ENCODE data around the gene RNF214. TPM values are rescaled to one million over a fixed set of nuclear protein-coding genes. Genes with fewer than 3 reads are reported as not detected.
A peak's percentile ranks its signal among the peaks of the same experiment; 100 is the strongest.

Gene RNF214
- total RNA-seq, 3 donors from 2014 or later: 16.2 to 17.9 (median 16.9) TPM

DNA sequence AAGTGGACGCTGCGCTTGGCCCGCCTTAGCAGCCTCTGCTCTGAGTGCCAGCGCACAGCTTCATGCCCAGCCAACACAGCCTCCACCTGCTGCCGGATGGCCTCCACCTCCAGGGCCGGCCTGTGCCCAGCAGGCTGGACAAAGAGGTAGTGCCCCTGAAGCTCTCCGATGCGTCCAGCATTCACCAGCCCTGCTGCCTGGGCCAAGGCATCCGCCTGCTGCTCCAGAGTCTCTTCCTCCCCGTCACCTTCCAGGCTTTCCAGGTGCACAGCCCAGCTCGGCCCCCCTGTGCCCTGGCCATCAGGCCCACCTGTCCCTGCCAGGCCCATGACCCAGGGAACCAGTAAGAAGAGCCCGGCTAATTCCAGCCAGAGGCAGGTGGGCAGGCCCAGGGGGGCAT is 3.1 kb upstream of the RNF214 start:
- no peaks in the 10 kb centered on the region for H3K27me3 Mint-ChIP-seq (ENCODE audit: low read depth)
- H3K36me3 Mint-ChIP-seq (ENCODE audit: insufficient read depth): peaks cover 39% of the 10 kb centered on the region
- ATAC-seq: no peak
- no peaks in the 10 kb centered on the region for H3K9me3 Mint-ChIP-seq
- DNase-seq: no peak
- peaks cover 49% of the 10 kb centered on the region for H3K4me1 Mint-ChIP-seq (ENCODE audit: low read depth)
- peak overlapping the region; percentile 99 for H3K4me3 Mint-ChIP-seq

DNA sequence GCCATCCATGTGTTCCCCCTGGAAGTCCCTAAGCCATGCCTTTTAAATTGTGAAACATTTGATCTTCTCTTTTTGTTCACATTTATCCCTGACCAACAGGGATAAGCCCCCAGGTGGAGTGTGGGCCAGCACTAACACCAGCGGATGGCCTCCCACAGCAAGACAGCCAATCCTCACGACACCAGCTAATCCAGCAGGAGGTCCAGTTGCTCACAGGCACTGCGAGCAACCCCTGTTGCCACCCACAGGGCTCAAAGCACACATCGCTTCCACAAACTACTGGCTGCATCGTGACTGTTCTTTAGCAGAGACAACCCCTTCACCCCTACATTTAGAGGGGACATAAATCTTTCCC is 2.6 kb upstream of the RNF214 start:
- Mint-ChIP-seq H3K9me3 (no peaks in the 10 kb centered on the region), H3K36me3 (ENCODE audit: insufficient read depth) (peaks cover 35% of the 10 kb centered on the region), H3K27me3 (ENCODE audit: low read depth) (no peaks in the 10 kb centered on the region), H3K4me1 (ENCODE audit: low read depth) (peaks cover 49% of the 10 kb centered on the region), H3K4me3 (peak overlapping the region; percentile 99)
- ATAC-seq (peak; percentile 6 to 9), DNase-seq (no peak)

DNA sequence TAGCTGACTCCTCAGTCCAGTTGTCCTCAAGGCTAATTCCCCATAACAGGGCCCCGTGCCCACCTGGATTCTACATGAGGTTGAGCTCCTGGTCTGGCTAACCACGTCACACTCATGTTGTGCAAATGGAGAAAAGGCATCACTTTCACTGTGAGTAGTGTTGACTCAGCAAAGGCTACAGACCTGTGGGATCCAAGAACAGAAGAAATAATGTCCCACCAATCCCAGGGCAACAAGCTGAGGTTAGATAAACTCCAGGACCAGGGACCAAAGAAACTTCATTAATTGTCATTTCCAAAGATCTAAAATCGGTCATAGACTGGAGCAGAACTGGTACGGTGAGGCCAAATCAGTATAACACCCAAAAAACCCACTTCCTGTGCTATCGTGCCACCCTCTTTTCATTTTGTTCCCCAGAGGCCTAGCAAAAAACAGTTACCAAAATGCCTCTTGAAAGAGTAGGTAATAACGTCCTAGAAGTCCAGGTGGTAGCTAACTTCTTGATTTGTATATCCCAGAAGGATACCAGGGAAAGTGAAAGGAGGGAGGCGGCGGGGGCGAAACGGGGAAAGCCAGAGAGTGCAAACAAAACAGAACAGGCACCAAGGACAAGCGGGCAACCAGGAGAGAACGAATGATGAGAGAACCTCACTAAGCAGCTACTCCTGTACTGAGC is 2.0 kb upstream of the RNF214 start:
- H3K9me3 Mint-ChIP-seq: no peaks in the 10 kb centered on the region
- peaks cover 49% of the 10 kb centered on the region for H3K4me1 Mint-ChIP-seq (ENCODE audit: low read depth)
- peak; percentile 55 to 57 for ATAC-seq
- peak; percentile 41 for DNase-seq
- H3K4me3 Mint-ChIP-seq: peak overlapping the region; percentile 99
- no peaks in the 10 kb centered on the region for H3K27me3 Mint-ChIP-seq (ENCODE audit: low read depth)
- H3K36me3 Mint-ChIP-seq (ENCODE audit: insufficient read depth): peaks cover 31% of the 10 kb centered on the region

DNA sequence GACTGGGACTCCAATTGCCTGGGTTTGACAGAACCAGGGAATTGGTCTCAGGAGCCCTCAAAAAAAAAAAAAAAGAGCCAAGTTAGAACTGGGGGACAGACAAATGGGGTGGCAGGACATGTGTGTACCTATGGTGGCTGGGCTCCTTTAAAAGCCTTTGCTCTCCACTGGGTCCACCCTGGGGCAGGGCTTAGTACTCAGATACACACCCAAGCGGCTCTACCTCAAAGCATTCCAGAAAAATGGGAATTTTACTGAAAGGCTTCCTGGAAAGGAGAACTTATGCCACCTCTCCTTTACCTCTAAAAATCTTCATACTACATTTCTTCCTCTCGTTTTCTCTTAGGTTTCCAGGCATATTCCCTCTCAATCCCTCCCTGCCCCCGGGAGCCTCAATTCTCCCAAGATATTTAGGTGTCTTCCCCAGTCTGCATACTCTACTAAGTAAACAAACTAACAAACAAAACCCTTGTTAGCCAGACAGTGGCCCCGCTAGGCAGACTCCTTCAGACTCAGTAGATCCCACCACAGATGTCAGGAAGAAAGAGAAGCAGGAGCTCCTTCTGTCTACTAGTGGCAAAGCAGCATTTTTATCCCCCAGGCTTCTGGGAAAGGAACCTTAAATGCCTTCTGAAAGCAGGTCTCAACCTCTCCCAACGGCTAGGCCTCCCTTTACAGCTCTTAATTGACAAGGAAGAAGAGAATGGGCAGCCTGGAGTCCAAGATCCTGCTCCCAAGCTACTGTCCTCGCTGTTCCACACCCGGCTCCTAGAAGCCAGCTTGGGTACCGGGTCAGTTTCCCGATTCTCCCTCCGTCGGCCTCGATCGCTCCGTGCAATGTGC is 1.3 kb upstream of the RNF214 start:
- Mint-ChIP-seq H3K4me3 (peak overlapping the region; percentile 99), H3K9me3 (no peaks in the 10 kb centered on the region), H3K27me3 (ENCODE audit: low read depth) (no peaks in the 10 kb centered on the region), H3K4me1 (ENCODE audit: low read depth) (peaks cover 49% of the 10 kb centered on the region), H3K36me3 (ENCODE audit: insufficient read depth) (peaks cover 29% of the 10 kb centered on the region)
- no peak for ATAC-seq
- DNase-seq: no peak

DNA sequence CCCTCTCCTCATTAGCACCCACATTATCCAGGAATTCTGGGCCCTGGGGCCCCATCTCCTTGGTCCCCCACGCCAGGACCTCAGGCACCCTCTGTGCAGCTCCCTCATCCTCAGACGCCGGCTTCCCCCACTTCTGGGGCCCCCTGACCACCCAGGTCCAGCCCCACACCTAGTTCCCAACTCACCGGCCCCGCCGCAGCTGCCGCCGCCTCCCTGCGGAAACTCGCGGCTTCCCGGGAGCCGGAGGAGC is 704 bp upstream of the RNF214 start, which contains the start of gene PCSK7:
Gene PCSK7 (minus strand): TSS at position 232 of the 250 bp plus-strand sequence. CDS start 2,229 bp downstream, outside the sequence.
- H3K4me1 Mint-ChIP-seq (ENCODE audit: low read depth): peaks cover 44% of the 10 kb centered on the region
- peaks cover 25% of the 10 kb centered on the region for H3K36me3 Mint-ChIP-seq (ENCODE audit: insufficient read depth)
- no peaks in the 10 kb centered on the region for H3K9me3 Mint-ChIP-seq
- H3K4me3 Mint-ChIP-seq: peak within 1 kb of the TSS; percentile 99
- DNase-seq: no peak
- no peaks in the 10 kb centered on the region for H3K27me3 Mint-ChIP-seq (ENCODE audit: low read depth)
- ATAC-seq: no peak

DNA sequence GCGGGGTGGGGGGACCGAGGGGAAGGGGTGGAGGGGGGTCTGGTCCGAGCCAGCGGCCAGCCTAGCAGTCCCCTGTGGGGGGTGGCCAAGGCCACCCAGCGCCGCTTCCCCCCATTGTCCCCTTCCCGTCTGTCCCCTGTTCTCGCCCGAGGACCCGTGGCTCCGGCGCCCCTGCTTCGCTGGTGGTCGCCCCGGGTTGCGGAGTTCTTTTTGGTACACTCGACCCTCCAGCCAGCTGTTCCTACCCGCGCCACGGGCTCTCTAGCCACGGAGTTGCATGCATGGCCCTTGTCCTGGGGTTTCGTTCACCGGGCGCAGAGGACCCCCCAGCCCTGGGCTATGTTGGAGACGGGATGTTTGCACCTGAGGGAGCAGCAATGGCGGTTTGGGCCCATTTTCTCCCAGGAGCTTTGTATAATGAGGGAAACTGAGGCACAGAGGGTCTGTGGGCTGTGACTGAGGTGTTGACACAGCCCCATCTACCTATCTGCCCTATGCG is 489 bp downstream of the RNF214 start:
- ATAC-seq (no peak), DNase-seq (no peak)
- H3K36me3 Mint-ChIP-seq (ENCODE audit: insufficient read depth): peaks cover 20% of the 10 kb centered on the region
- H3K27me3 Mint-ChIP-seq (ENCODE audit: low read depth): no peaks in the 10 kb centered on the region
- H3K4me3 Mint-ChIP-seq: peak overlapping the region; percentile 83
- H3K4me1 Mint-ChIP-seq (ENCODE audit: low read depth): peaks cover 39% of the 10 kb centered on the region
- no peaks in the 10 kb centered on the region for H3K9me3 Mint-ChIP-seq

DNA sequence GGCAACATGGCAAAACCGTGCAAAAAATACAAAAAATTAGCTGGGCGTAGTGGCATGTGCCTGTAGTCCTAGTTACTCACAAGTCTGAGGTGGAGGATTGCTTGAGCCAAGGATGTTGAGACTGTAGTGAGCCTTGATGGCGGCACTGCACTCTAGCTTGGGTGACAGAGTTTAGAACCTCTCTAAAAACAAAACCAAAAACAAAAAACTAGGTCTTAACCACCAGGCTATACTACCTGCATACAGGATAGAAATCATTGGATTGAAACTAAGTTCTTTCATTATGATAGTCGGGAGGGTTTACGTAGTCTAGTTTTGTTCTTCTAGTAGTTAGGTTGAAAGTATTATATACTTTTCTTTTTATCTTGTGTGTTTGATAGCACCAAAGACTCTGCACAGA is 5.8 kb downstream of the RNF214 start:
- H3K36me3 Mint-ChIP-seq (ENCODE audit: insufficient read depth): peaks cover 12% of the 10 kb centered on the region

DNA sequence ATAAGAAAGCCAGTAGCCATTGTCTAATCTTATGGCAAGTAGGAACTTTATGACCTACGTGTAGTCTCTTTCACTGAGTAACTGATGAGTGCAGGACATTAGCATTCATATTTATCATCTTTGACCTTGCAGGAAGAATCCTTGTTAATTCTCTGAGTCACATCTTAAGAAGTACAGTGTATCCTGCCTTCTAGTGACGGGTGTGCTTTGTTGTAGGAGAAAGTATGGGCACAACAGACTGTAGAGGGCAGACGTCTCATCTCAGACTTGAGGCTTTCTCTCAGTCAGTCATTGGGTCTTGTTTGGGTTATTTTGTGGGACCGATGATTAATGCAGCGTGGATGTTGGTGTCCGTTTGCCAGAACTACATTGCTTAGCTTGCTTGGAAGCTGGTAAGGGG is 6.8 kb downstream of the RNF214 start:
- ATAC-seq (no peak), DNase-seq (no peak)
- peaks cover 1% of the 10 kb centered on the region for H3K4me1 Mint-ChIP-seq (ENCODE audit: low read depth)
- no peaks in the 10 kb centered on the region for H3K27me3 Mint-ChIP-seq (ENCODE audit: low read depth)
- H3K4me3 Mint-ChIP-seq: no peak overlapping the region
- no peaks in the 10 kb centered on the region for H3K9me3 Mint-ChIP-seq
- H3K36me3 Mint-ChIP-seq (ENCODE audit: insufficient read depth): peaks cover 16% of the 10 kb centered on the region

More for the DNA sequence above, 5.8 kb downstream of the RNF214 start:
- ATAC-seq: peak in 1 of 2 donors; percentile 21
- Mint-ChIP-seq H3K27me3 (ENCODE audit: low read depth) (no peaks in the 10 kb centered on the region), H3K4me3 (no peak overlapping the region), H3K4me1 (ENCODE audit: low read depth) (peaks cover 12% of the 10 kb centered on the region), H3K9me3 (no peaks in the 10 kb centered on the region)
- DNase-seq: no peak

DNA sequence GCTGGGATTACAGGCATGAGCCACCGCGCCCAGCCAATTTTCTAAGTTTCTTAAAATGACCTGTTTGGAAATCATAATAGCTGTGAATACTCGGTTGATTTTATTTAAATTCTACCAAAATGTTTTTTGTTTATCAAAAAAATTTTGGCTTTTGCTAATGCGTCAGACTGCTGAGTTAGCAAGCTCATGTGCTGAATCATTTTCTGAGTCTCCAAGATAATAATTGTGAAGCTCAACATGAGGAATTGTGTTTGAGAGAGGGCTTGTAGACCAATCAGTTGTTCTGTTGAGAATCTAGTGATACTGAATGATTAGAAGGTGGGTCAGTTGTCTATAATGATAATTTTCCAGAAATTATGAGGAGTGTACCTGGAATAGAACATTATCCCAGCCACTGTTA is 15.9 kb downstream of the RNF214 start:
- H3K4me3 Mint-ChIP-seq: no peak overlapping the region
- no peaks in the 10 kb centered on the region for H3K27me3 Mint-ChIP-seq (ENCODE audit: low read depth)
- no peaks in the 10 kb centered on the region for H3K4me1 Mint-ChIP-seq (ENCODE audit: low read depth)
- H3K9me3 Mint-ChIP-seq: no peaks in the 10 kb centered on the region
- peaks cover 36% of the 10 kb centered on the region for H3K36me3 Mint-ChIP-seq (ENCODE audit: insufficient read depth)
- ATAC-seq (no peak), DNase-seq (no peak)

DNA sequence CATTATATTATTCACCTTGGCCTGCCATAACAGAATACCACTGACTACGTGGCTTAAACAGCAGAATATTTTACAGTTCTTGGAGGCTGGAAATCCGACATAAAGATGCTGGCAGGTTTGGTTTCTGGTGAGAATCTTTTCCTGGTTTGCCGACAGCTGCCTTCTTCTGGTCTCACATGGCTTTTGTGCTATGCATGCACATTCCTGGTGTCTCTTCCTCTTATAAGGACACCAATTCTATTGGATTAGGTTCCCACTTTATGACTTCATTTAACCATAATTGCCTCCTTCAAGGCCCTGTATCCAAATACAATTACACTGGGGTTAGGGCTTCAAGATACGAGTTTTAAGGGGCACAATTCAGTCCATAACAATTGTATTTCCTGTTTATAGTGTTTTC is 17.1 kb downstream of the RNF214 start:
- DNase-seq (no peak), ATAC-seq (no peak)
- Mint-ChIP-seq H3K36me3 (ENCODE audit: insufficient read depth) (peaks cover 34% of the 10 kb centered on the region), H3K4me3 (no peak overlapping the region), H3K27me3 (ENCODE audit: low read depth) (no peaks in the 10 kb centered on the region), H3K9me3 (no peaks in the 10 kb centered on the region), H3K4me1 (ENCODE audit: low read depth) (no peaks in the 10 kb centered on the region)

DNA sequence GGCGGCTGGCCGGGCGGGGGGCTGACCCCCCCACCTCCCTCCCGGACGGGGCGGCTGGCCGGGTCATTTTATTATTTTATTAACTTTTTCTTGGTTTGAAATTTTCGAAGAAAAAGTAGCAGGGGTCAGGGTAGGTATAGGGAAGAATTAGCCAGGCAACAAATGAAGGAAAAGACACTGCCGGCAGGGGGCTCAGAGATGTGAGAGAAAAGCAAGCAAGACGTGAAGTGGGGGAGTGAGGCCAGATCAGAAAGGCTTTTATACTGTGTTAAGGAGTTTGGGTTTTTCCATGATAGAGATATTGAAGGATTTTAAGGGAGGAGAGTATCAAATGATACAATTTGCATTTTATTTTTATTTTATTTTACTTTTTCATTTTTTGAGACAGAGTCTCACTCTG is 19.0 kb downstream of the RNF214 start:
- no peak for DNase-seq
- no peak overlapping the region for H3K4me3 Mint-ChIP-seq
- no peak for ATAC-seq
- H3K4me1 Mint-ChIP-seq (ENCODE audit: low read depth): no peaks in the 10 kb centered on the region
- no peaks in the 10 kb centered on the region for H3K27me3 Mint-ChIP-seq (ENCODE audit: low read depth)
- H3K9me3 Mint-ChIP-seq: no peaks in the 10 kb centered on the region
- peaks cover 29% of the 10 kb centered on the region for H3K36me3 Mint-ChIP-seq (ENCODE audit: insufficient read depth)

DNA sequence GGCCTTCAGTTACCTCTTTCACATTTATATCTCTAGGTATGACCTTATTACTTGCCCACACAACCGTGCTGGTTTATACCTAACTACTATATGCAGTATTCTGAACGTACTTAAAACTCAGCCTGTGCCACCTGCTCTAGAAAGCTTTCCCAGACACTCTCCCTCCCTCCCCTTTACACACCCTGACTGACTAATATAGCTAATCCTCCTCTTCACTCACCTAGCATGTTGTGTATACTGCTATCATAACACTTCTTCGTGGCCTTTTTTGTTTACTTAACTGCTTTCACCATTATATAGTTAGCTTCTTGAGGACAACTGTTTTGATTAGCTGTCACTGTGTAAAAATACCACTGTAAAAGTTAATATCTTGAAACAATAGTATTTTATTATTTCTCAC is 23.5 kb downstream of the RNF214 start:
- no peak for ATAC-seq
- no peaks in the 10 kb centered on the region for H3K27me3 Mint-ChIP-seq (ENCODE audit: low read depth)
- peaks cover 25% of the 10 kb centered on the region for H3K36me3 Mint-ChIP-seq (ENCODE audit: insufficient read depth)
- no peak overlapping the region for H3K4me3 Mint-ChIP-seq
- DNase-seq: no peak
- no peaks in the 10 kb centered on the region for H3K4me1 Mint-ChIP-seq (ENCODE audit: low read depth)
- H3K9me3 Mint-ChIP-seq: no peaks in the 10 kb centered on the region

DNA sequence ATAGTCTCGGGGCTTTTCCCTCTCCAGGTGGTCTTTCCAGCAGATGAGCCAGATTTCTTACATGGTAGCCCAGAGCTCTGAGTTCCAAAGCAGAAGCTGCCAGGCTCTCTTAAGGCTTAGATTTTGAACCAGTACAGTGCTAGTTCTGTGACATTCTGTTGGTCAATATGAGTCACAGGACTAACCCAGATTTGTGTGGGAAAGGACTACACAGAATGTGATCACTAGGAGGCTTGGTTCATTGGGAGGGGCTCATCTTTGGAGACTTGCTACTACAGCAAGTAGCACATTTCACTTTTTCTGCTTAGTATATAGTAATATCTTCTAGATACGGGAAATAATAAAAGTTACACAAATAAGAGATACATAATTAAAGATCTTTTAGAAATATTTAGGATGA is 24.1 kb downstream of the RNF214 start:
- Mint-ChIP-seq H3K36me3 (ENCODE audit: insufficient read depth) (peaks cover 24% of the 10 kb centered on the region), H3K4me1 (ENCODE audit: low read depth) (no peaks in the 10 kb centered on the region), H3K4me3 (no peak overlapping the region), H3K27me3 (ENCODE audit: low read depth) (no peaks in the 10 kb centered on the region), H3K9me3 (no peaks in the 10 kb centered on the region)
- ATAC-seq (no peak), DNase-seq (no peak)

DNA sequence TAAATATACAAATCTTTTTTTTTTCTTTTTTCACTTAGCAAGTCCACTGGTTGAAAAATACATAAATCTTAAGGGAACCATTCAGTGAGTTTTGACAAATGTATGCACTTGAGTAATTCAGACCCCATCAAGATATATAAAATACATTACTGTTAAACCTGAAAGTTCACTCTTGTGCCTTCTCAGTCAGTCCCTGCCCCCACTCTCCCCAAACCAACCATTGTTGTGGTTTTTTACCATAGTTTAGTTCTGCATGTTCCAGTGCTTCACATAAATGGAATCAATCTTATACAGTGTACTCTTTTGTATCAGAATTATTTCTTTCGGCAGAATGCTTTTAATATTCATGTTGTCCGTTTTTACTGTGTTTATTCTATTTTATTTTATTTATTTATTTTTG is 26.1 kb downstream of the RNF214 start:
- H3K36me3 Mint-ChIP-seq (ENCODE audit: insufficient read depth): peaks cover 25% of the 10 kb centered on the region
- no peaks in the 10 kb centered on the region for H3K27me3 Mint-ChIP-seq (ENCODE audit: low read depth)
- DNase-seq (no peak), ATAC-seq (no peak)
- no peaks in the 10 kb centered on the region for H3K9me3 Mint-ChIP-seq
- H3K4me3 Mint-ChIP-seq: no peak overlapping the region
- H3K4me1 Mint-ChIP-seq (ENCODE audit: low read depth): no peaks in the 10 kb centered on the region

DNA sequence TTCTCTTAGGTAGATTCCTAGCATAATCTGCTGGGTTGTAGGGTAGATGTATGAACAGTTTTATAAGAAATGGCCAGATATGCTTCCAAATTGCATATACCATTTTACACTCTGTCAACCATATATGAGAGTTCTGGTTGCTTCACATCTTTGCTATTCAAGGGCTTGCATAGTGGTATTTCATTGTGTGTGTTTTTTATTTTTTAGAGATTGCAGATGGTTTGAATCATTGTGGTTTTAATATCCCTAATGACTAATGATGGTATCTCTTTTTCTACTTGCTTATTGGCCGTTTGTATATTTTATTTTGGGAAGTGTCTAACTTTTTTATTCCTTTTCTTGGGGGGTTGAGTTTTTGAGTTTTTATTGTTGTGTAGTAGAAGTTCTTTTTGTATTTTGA is 26.9 kb downstream of the RNF214 start:
- Mint-ChIP-seq H3K27me3 (ENCODE audit: low read depth) (no peaks in the 10 kb centered on the region), H3K36me3 (ENCODE audit: insufficient read depth) (peaks cover 24% of the 10 kb centered on the region), H3K9me3 (no peaks in the 10 kb centered on the region), H3K4me1 (ENCODE audit: low read depth) (no peaks in the 10 kb centered on the region), H3K4me3 (no peak overlapping the region)
- no peak for ATAC-seq
- DNase-seq: no peak

Data from activated T-cell treated with anti-CD3 and anti-CD28 coated beads, Interleukin-2, amount 50 U/mL, for 4 hours (primary cell).